Activated CD4-positive, alpha-beta T cell treated with anti-CD3 and anti-CD28 coated beads for 4 hours (primary cell): ENCODE results near the gene GPR143.
"Not testable (repeated sequence)": the region's sequence is repeated elsewhere in the genome, so short reads cannot be mapped to it uniquely, and the experiment has no call there.

ENCODE experiments used
- DNase-seq, 2 donors: peaks; one replicate each; pipeline ENCODE4 v3.0.0-alpha.2; 2020

Gene GPR143

GRCh38 chrX:9765737-9766097 is at the start of gene GPR143:
GPR143 (minus strand) TSS chrX:9765847; CDS start chrX:9765817, 30 bp downstream.
- DNase-seq: no peak

GRCh38 chrX:9811086-9811485 is 45.4 kb upstream of the GPR143 start:
- DNase-seq: not testable (repeated sequence)

- DNase-seq: not testable (repeated sequence)
These were observed 44.2 kb upstream of the GPR143 start for GRCh38 chrX:9809876-9810275.

GRCh38 chrX:9807355-9808182 is 41.9 kb upstream of the GPR143 start:
- DNase-seq: no peak

GRCh38 chrX:9805956-9806355 is 40.3 kb upstream of the GPR143 start:
- no peak for DNase-seq

GRCh38 chrX:9804444-9804843 is 38.8 kb upstream of the GPR143 start:
- no peak for DNase-seq

GRCh38 chrX:9802737-9803136 is 37.1 kb upstream of the GPR143 start:
- DNase-seq: no peak

- DNase-seq: no peak
These were observed 32.0 kb upstream of the GPR143 start for GRCh38 chrX:9797384-9798360.

GRCh38 chrX:9794495-9794894 is 28.8 kb upstream of the GPR143 start:
- no peak for DNase-seq

- no peak for DNase-seq
These were observed 25.2 kb upstream of the GPR143 start for GRCh38 chrX:9790866-9791265.

GRCh38 chrX:9789555-9789954 is 23.9 kb upstream of the GPR143 start:
- DNase-seq: no peak

GRCh38 chrX:9788911-9789310 is 23.3 kb upstream of the GPR143 start:
- no peak for DNase-seq

GRCh38 chrX:9786798-9787635 is 21.4 kb upstream of the GPR143 start:
- DNase-seq: no peak

- DNase-seq: no peak
These were observed 20.5 kb upstream of the GPR143 start, which contains the start of gene SHROOM2 for GRCh38 chrX:9785944-9786797. SHROOM2 (plus strand) TSS chrX:9786429; CDS start chrX:9786546, 117 bp downstream.

GRCh38 chrX:9785254-9785943 is 19.8 kb upstream of the GPR143 start:
- no peak for DNase-seq

- DNase-seq: no peak
These were observed 18.7 kb upstream of the GPR143 start for GRCh38 chrX:9784332-9784731.

GRCh38 chrX:9781941-9782340 is 16.3 kb upstream of the GPR143 start:
- DNase-seq: no peak

- no peak for DNase-seq
These were observed 10.3 kb upstream of the GPR143 start for GRCh38 chrX:9775930-9776329.

- DNase-seq: no peak
These were observed 7.3 kb upstream of the GPR143 start for GRCh38 chrX:9772943-9773342.

- DNase-seq: no peak
These were observed 4.7 kb upstream of the GPR143 start for GRCh38 chrX:9770319-9770718.

GRCh38 chrX:9768321-9768839 is 2.7 kb upstream of the GPR143 start:
- DNase-seq: not testable (repeated sequence)
